NOMO-1 (cell line): Measurements from ENCODE around the gene FMO3.

ENCODE experiments used
- DNase-seq, 2 experiments: peaks; one replicate each; lab custom pipeline; 2025; ENCODE audit not compliant: unreplicated experiment in 2 of 2; lab: John Stamatoyannopoulos, UW

FMO3 gene

DNA sequence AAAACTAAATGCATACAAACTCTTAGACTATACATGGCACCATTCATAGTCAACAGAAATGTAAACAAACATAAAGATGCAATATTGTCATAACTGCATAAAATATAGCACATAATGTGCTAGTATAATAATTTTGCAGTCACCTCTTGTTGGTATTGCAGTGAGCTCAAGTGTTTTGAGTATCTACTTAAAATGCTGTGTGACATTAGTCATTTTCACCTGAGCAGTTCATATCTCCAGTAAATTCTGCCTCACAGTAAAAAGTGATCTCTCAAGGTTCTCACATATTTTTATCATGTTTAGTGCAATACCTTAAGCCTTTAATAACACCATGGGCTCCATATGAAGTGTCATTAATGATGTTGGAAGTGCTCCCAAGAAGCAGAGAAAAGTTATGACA, 64.8 kb downstream of the FMO3 start:
- DNase-seq: no peak

DNA sequence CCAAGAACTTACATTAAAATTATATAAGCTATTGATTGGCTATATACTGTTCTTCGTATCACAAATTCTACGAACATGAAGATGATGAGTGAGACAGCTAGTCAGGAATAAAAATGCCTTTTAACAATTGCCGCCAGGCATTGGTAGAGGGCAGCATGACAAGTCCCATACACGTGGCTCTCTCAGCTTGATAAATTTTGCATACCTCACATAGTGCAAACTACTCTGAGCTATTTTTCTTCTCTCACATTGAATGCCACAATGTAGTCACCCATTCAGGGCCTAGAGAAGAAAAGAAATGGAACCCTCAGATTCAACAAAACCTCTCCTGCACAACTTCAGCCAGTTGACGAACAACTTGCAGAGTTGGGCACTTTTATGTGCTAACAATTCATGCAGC, 67.4 kb downstream of the FMO3 start:
- DNase-seq: no peak

DNA sequence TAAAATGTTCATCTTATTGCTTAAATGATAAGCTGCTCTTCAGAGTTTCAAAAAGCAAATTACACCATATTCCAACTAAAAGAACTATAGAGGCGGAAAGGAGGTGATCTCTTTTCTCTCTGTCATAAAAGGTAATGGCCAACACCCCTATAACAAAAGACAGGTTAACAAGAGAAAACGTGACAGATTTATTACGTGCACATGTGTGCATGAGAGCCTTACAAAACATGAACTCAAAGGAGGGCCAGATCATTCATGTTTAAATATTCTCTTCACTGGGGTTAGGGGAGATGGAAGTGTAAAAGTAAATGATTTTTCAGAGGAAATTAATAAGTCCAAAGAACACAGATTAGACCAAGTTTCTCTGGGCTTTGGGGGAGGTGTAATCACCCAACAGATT, 67.8 kb downstream of the FMO3 start:
- no peak for DNase-seq

DNA sequence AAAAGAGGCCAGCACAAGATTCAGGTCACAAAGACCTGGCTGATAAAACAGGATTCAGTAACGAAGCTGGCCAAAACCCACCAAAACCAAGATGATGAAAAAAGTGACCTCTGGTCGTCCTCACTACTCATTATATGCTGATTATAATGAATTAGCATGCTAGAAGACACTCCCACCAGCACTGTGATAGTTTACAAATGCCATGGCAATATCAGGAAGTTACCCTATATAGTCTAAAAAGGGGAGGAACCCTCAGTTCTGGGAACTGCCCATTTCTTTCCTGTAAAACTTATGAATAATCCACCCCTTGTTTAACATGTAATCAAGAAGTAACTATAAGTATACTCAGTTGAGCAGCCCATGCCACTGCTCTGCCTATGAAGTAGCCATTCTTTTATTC, 68.4 kb downstream of the FMO3 start:
- DNase-seq: no peak

DNA sequence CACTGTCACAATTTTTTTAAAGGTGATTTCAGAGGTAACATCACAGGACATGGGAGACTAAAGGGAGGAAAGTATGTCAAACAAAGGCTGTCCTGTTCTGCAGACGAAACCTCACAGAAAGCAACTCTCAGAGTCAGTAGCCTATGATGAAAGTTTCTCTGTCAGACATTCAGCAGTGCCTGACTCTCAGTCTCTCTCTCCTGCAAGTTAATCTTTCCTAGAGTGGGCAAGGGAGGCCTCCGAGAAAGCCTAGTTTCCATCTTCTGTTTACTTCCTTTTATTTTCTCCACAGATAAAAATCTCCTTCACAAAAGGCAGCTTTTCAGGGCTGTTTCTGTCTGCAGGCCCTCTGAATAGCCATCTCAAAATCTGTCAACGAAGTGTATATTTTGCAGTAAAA, 69.5 kb downstream of the FMO3 start:
- no peak for DNase-seq

DNA sequence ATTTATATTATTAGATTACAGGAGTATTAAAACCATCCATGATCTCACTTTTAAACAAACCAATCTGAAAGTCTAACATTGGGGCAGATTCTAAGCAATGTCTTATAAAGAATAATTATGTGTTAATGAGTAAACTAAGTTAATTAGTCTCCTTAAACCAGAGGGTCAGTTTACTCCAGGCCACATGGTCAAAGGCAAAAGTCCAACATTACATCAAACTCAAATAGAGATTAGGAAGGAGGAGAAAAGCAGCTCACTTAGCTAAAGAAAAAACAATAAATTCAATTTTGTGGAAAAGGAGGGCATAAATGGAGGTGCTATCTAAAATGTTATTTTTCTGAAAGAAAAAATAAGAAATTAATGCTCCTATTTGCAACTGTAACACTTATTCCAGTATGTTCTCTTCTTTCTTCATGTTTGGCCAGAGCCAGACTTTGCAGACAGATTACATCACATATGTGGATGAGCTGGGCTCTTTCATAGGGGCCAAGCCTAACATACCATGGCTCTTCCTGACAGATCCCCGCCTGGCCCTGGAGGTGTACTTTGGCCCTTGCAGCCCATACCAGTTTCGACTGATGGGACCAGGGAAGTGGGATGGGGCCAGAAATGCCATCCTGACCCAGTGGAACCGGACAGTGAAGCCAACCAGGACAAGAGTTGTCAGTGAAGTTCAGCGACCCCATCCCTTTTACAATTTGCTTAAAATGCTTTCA, 70.1 kb downstream of the FMO3 start:
- no peak for DNase-seq

DNA sequence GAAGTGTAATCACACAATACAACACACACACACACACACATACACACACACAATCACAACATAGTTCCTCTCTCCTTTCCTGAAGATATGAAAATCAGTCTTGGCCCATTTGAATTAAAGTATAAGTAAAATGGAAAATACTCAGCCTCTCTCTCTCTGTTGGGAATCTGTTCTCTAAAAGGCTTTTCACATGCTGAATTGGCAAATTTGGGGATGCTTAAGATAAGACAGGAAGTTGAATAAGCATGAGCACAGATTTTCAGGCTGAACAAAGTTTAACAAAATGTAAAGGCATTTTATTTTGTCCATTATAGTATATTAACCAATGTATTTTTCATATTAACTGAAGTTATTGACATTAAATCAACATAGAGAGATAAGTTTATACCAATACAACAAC, 70.7 kb downstream of the FMO3 start:
- DNase-seq: no peak

DNA sequence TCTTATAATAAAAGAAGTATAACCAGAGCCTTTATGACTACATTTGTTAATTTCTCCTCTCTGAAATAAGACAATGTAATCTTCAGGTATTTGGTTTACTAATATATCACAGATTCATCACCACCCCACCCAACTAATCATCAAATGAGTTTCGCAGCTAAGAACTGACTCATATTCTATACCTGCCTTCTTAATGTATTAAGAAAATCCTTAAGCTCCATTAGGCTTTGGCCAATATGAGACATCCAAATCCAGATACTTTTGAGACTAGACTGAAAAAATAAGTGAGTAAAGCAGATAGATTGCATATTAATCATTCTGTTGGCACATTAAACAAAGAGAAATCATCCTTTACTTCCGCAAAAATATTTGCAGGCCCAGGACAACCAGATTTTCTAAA, 75.7 kb downstream of the FMO3 start:
- DNase-seq: no peak
